NCI-H345 treated with DMSO at 0.1 percent for 48 hours (cell line): ENCODE data around the gene PRRX1.

ENCODE experiments used
- DNase-seq: peaks from one replicate; lab custom pipeline; 2025; ENCODE audit not compliant: unreplicated experiment; lab: John Stamatoyannopoulos, UW

The PRRX1 gene

DNA sequence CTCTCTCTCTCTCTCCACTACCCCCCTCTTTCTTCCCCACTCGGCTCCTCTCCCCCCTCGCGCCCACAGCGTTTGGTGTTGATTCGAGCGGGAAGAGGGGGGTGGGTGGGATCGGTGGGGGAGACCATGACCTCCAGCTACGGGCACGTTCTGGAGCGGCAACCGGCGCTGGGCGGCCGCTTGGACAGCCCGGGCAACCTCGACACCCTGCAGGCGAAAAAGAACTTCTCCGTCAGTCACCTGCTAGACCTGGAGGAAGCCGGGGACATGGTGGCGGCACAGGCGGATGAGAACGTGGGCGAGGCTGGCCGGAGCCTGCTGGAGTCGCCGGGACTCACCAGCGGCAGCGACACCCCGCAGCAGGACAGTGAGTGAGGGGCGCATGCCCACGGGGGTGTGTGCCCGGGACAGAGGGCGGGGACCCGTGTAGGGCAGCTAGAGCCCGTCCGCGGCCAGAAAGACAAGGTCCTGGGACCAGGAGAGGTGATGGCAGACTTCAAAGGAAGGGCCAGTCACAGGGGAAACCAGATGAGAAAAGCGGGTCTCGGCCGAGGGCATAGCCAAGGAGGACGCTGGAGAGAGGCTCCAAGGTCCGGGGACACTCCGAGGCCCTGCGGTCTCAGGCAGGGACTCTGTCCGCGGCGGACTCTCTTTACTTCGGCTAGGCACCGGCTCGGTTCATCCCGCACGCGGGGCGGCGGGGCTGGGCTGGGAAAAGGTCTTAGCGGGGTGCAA, at the start of gene PRRX1:
Gene PRRX1, plus strand, starts transcription at position 39 of the 735 bp plus-strand sequence. Its CDS starts 88 bp downstream, at position 127.
- peak; percentile 16 for DNase-seq

DNA sequence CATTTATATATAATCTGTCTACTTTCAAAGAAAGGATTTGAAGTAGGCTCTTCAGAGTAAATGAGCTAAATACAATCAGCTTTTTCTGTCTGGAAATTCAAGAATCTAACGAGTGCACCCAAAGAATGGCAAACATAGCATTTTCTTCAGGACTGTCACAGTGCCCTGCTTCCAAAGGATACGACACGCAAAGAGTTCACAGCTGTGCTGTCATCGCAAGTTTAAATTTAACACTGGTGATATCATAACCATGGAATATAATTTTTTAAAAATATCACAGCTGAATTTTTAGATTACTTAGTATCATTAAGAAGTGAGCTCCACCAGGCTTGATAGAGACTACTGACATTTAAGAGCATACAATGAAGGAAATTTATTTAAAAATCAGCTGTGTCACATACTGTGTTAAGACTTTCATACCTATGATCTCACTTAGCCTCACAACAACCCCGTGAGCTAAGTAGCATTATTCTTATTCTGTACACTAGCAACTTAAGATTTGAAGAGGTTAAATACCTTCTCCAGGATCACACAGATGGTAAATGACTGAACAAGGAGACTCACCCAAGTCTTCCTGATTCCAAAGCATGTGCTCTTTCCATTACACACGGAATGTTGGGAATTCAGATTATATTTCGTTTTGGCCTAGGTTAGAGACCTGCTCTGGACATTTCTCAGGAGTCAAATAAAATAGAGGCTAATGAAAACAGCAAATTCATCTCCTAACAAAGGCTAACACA, 46.2 kb upstream of the PRRX1 start:
- DNase-seq = no peak

DNA sequence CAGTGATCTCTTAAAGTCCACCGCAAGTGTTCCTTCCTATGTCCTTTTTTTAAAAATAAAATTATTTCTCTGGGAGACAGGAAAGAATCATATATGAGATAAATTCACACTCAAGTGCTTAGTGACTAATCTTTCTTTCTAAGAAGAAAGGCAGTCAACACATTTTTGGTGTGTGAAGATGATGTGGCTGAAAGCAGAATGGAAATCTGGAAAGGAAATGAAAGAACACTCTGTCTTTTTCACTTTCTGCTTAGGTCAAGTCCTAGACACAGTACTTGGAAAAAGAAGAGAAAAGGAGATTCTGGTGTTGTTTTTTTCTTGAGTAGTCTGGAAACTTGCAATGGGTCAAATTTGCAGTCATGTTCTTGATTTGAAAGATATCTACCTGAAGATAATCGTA, 45.5 kb upstream of the PRRX1 start:
- no peak for DNase-seq

DNA sequence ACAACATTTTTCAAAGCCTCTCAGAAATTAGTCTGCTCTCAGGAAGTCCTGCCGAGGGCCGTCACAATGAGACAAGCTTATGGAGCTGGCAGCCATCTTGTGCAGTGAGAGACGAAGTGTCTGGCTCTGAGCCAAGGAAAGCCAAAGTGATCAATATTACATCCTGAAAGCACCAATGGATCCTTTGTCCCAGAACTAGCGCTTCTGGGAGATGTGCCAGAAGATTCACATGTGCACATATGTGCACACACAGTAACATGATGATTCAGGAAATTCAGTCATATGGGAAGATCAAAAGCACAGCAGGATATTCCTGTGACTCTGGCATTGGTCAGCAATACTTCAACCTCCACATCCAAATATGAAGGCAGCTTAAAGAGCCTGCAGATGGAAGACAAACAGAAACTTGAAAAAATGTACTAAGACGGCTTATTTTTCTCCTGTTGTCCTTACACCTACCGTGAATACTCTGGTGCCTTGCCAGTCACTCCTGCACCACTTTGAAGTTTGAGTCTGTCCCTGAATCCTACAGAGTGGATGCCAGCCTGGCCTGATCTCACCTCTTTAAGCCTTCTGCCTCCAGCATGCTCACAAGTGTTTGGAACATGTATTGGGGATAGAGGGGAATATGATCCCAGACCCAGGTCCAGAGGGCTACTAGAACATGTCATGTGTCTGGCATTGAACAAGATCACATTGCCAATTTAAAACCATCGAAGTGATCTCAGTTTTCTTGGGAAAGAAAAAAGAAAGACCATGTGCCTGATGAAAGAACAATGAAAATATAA, 44.5 kb upstream of the PRRX1 start:
- DNase-seq = peak; percentile 81

DNA sequence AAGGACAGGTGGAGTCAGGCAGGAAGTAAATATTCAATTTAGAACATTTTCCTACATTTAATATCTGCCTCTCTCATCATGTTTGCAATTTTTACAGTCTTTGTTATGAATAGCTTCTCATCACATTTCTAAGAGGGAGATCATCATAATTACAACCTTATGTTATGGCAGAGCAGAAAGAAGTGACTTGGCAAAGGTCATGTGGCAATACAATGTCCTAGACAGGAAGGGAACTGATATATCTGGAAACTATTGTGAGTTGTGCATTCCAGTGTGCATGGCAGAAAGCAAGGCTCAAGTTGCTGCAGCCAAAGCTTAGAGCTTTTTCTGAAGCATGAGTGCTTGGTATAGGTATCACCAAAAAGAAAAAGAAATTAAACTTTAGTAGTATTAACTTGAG, 43.8 kb upstream of the PRRX1 start:
- DNase-seq = no peak

DNA sequence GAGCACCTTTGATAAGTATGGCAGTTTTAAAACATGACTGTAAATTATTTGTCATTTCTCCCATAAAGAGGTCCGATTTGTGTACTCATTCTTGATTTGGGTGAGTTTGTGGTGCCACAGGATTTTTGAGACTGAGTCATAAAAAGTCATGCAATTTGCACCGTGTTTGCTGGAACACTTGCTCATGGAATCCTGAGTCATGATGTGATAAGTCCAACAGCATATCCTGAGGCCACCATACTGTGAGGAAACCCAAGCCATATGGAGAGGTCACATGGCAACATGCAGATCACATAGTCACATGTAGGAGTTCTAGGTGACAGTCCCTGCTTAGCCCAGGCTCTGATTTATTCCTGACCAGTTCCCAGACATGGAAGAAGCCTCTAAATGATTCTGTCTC, 40.8 kb upstream of the PRRX1 start:
- DNase-seq = no peak

DNA sequence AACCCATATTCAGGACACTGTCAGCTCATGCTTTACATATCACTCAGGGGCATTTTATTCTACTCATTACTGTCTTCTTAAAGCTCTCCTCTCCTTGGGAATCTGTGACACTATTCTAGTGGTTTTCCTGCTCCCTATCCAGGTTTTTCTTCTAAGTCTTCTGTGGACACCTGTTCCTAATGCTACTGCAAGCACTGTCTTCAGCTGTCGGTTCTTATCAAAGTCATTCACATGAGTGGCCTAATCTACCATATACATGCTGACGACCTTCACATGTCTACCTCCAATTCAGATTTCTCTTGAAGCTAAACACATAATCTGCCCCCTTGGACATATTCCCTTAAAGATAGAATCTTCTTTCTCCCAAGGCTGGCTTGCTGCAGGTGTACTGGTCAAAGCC, 39.8 kb upstream of the PRRX1 start:
- no peak for DNase-seq

DNA sequence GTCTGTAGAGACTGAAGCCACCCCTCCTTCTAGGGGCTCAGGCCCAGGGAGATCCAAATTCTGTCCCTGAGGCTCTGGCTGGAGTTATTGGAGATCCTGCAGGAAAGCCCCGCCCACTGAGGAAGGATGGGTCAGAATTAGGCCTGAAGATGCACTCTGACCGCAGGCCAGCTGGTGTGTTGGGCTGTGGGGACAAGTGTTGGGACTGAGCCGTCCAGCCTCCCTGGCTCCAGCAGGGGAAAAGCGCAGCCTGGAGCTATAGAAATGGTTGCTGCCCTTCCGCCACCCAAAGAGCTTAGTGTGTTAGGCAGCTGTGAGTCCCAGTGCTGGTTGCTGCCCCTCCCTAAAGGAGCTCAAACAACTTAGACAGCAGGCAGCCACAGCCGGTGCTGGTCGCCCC, 33.0 kb upstream of the PRRX1 start:
- DNase-seq = no peak

DNA sequence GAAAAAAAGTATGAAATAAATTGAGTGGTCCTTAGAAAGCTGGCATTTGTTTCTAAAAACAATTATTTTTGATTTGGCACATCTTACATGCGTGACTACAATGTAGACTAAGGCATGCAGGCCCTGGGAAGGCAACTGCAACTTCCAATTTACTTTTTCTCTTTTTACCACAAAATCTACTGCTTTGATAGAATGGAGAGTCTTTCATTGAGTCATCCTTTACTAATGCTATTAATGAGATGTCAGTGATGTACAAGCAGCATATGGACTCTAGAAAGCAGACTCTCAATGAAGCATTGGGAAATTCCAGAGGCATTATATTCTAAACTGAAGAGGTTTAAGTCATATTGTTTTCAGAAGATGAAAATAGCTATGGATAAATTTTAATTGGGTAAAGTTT, 29.6 kb upstream of the PRRX1 start:
- DNase-seq = no peak

DNA sequence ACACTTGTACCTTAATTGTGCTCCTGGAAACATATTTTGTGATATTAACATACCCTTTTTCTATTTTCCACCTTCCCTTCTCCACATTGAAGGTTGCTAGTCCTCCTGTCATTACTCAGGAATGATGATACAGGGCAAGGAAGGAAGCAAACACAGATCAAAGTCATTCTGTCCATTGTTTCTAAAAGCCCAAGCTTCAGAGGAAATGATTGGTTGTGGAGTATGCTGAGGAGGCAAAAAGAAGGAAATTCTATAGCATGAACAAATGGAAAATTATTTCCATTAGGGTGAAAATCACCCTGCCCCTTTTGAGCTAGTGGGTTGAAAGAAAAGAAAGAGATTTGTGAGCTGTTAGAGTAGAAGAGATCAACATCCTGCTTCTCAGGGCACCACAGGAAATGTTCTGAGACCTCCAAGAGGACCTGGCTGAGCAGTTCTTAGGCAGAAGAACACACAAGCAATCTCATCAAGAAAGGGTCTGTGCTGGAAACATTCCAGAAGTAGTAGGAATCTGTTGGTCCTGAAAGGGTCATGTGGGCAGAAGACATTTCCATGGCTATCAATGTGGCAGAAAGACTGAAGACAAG, 29.0 kb upstream of the PRRX1 start:
- no peak for DNase-seq

DNA sequence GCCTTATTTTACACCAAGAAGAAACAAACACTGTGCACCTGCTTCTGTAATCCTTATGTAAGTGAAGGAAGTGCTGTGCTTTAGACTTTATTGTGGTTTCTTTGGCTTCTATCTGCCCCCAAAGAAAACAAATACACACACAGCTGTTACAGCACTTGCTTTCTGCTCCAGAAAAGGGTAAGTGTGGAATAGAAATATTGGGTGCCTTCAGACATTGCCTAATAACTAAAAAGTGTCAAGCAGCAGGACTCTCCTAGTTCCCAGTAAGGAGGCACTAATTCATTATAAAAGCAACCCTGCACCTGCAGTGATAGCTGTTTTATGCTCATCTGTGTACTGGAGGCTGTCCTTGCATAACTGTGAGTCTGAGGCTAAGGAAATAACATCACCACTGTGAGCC, 23.4 kb upstream of the PRRX1 start:
- no peak for DNase-seq

DNA sequence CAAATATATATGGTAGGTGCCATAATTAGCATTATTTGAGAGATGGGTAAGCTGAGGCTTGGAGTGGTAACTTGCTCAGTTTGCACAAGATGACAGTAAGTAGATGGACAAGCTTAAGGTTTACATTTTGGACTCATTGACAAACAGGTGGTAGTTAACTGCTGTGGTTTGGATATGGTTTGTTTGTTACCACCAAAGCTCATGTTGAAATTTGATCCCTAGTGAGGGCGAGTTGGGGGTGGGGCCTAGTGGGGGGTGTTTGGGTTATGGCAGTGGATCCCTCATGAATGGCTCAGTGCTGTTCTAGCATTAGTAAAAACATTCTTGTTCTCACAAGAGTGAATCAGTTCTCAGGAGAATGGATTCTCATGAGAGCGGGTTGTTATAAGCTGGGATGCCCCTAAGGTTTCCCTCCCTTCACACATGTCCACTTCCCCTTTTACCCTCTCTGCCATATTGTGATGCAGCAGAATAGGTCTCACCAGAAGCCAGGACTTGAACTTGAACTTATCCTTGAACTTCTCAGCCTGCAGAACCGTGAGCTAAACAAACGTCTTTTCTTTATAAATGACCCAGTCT, 6.6 kb upstream of the PRRX1 start:
- no peak for DNase-seq

DNA sequence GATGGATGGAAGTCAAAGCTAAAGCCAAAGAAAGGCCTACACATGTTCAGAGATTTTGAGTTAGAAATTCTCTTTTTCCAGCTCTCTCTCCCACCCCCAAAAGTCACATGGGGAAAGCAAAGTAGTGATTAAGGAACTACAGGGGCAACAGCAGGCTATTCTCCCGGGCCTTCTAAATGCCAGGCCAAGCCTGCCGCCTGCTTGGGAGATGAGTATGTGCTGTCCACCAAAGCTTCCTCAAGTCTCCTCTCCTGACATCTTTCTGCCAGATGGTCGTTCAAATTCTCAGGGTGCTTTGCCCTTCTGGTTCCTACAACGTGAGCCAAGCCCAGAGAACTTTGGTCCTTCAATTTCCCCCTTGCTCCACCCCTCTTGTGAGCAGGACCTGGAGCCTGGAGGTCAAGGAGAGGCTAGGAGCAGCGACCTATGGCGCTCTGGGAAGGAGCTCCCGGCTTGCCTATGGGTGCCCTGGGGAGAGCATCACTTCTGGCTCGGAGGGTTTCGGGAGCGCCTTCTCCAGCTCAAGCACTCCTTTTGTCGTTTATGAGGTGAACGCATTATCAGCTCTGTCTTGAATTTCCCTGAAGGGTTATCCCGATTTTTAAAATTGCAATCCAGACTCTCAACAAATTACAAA, 4.4 kb upstream of the PRRX1 start:
- no peak for DNase-seq

DNA sequence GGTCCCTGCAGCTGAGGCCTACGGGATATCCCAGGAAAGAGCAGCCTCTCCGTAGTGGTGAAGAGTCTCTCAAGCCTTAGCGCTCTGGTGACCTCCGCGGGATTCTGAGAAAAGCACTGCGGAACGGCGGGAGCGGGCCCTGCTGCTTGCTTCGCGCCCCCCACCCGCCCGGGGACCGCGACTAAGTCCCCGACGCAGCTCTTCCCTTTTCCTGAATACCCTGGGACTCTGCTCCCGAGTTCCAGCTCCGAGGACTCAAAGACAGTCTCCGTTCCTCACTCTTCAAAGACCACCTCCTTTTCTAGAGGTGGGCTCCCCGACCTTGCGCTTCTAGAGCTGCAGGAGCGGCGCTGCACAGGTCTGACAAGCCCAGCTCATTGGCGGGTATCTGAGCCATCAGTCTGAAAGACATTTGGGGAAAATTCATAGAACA, 3.6 kb upstream of the PRRX1 start:
- no peak for DNase-seq

DNA sequence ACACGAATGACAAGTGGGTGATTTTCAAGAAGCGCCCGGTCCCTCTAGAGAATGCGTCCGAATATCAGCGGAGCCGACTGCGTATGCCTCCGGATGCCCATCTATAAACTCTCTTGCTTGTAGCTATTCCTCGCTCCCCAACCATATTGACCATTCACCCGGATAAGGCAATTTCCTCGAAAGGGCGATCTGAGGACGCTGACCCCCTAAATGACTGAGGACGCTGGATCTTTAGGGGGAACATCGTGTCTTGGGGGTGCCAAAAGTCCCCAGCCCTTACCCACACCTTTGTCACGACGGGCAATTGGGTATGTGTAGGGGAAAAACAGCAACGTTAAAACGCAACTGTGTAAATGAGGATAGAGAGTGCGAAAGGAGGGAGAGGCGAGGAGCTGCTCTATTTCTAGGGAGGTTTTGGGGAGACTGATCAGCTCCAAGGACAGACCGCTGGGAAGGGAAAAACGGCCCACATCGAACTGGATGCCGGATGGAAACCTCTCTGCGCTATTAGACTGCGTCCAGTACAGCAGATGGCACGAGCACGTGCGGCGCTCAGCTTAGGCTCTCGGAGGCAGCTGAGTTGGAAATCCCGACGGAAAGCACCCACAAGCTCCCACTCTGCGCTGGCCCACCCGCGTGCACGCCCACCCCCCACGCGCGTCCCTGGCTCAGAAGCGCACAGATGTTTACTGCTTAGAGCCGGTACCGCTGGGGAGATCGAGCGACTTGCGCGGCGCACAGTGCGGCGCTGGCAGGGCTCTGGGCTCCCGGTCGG, 2.9 kb upstream of the PRRX1 start:
- no peak for DNase-seq

DNA sequence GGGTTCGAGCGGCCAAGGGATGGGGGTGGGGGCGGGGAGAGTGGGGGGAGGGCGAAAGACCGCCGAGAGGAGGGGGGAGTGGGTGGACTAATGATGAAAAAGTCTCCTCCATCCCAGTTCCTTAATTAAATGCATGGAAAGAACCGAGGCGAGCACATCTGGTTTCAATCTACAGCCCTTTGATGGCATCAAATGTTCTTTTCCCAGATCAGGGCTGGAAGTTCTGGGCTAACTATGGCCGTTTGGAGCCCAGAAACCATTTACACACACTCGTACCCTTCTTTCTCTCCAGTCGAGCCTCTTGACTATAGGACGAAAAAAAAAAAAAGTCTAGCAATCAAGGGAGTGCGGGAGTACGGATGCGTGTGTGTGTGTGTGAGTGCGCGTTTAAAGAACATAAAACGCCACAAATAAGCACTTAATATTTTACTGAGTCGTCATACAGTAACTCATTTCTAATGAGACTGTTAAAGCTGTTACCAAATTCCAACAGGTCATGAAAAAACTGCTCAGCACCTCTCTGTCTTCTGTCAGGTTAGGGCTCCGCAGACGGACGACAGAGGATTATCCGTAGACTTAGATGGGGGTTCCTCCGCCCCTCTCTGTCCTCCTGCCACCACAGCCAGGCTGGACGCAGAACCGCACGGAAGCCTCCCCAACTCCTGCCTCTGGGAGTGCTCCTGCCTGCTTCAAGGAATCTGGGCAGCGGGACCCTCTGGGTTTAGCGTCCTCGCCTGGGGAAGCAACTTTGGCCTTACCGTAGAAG, 2.1 kb upstream of the PRRX1 start:
- no peak for DNase-seq

DNA sequence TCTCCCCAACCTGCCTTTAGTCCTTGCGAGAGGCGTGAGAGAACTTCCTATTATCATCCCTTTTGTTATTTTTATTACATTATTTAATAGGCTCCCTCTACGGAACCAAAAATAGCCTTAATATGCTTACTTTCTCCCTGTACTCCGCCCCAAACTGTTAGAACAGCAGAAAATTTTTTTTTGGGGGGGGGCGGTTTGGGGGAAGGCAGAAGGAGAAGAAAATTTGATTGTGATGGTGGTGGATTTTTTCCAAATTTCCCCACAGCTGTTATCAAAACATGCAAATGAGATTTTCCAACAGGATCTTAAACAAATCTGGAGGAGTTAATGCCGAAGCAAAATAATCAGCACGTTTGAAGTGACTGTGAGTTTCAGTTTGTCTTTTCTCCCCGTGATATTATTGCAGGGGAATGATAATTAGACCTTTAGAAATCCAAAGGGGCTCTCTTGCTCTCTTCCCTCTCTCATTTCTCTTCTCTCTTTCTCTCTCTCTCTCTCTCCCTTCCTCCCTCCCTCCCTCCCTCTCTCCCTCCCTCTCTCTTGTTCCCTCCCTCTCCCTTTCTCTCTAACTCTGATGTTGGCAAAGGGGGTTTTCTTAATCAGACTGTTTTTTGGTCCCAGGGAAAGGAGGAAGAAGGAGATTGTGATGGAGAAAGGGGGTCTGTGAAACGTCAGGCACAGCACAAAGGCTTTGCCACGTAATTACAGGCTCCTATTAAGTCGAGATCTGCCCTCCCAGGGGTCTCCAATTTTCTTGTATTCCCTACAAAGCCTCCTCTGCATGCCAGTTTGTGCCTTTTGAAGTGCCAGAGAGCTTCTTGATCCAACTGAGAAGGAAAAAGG, 1.1 kb upstream of the PRRX1 start:
- no peak for DNase-seq

DNA sequence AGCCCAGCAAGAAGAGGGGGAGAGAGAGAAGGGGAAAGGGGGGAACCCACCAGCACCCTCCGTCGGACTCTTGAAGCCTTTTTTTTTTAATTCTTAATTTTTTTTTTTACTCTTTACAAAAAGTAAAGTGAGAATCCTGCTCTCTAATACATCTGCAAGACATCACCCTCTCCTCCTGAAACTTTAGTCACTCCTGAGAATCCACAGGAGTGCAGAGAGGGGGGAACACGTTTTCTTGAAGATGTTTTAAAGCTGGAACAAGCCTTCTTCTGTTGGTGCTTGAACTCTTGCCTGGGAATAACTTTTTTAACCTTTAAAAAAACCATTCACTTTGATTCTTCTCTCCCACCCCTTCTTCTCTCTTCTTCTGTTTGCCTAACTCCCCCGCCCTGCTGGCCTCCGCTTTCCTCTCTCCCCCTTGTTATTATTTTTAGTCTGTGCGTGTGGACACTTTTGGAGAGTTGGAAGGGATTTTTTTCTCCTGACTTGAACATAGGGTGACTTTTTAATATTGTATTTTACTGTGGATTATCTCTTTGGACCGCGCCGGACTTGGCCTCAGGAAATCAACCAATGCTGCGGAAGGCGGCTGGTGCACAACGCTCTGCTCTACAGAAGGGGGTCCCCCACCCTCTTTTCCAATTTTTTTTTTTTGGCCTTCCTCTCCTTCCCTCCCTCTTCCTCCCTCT, 383 bp upstream of the PRRX1 start:
- no peak for DNase-seq
